ENCODE results near the gene PRR23C. TPM values are rescaled to one million over a fixed set of nuclear protein-coding genes. Genes with fewer than 3 reads are reported as not detected.

The PRR23C gene
- total and polyA plus RNA-seq, 8 donors: 0.06 to 0.07 (median 0.06) TPM; not detected in 3

GRCh38 chr3:139084176-139084575 lies 39.5 kb upstream of the PRR23C start:
- Histone ChIP-seq H3K27ac (no peak overlapping the region), H3K4me1 (no peaks in the 10 kb centered on the region), H3K27me3 (no peaks in the 10 kb centered on the region), H3K9me3 (peaks cover 0 to 8% of the 10 kb centered on the region in 2 donors), H3K36me3 (no peaks in the 10 kb centered on the region), H3K4me3 (no peak overlapping the region)
- TF ChIP-seq CTCF (IDR thresholded peaks at IDR 0.05): no peak
- DNase-seq (no peak), ATAC-seq (no peak)
- intact Hi-C loops (cut with DNase I): no loop called here

GRCh38 chr3:139074565-139075115 lies 29.9 kb upstream of the PRR23C start:
- no peak for ATAC-seq
- H3K4me1 ChIP-seq: no peaks in the 10 kb centered on the region
- H3K4me3 ChIP-seq: no peak overlapping the region
- H3K36me3 ChIP-seq: no peaks in the 10 kb centered on the region
- H3K27me3 ChIP-seq: no peaks in the 10 kb centered on the region
- H3K27ac ChIP-seq: no peak overlapping the region
- intact Hi-C loops (cut with DNase I): no loop called here
- no peak for TF ChIP-seq CTCF (IDR thresholded peaks at IDR 0.05)
- DNase-seq: no peak
- peaks cover 0 to 21% of the 10 kb centered on the region in 2 donors for H3K9me3 ChIP-seq

GRCh38 chr3:139062918-139063317 lies 18.2 kb upstream of the PRR23C start:
- no peak for TF ChIP-seq CTCF (IDR thresholded peaks at IDR 0.05)
- no peak for DNase-seq
- H3K9me3 ChIP-seq: no peaks in the 10 kb centered on the region
- intact Hi-C loops (cut with DNase I): no loop called here
- no peaks in the 10 kb centered on the region for H3K4me1 ChIP-seq
- H3K27me3 ChIP-seq: no peaks in the 10 kb centered on the region
- no peaks in the 10 kb centered on the region for H3K36me3 ChIP-seq
- no peak overlapping the region for H3K4me3 ChIP-seq
- H3K27ac ChIP-seq: no peak overlapping the region
- ATAC-seq: no peak

GRCh38 chr3:139052802-139053600 lies 8.3 kb upstream of the PRR23C start:
- Histone ChIP-seq H3K27me3 (no peaks in the 10 kb centered on the region), H3K4me1 (no peaks in the 10 kb centered on the region), H3K36me3 (no peaks in the 10 kb centered on the region), H3K4me3 (no peak overlapping the region), H3K9me3 (peaks cover 0 to 36% of the 10 kb centered on the region in 2 donors), H3K27ac (no peak overlapping the region)
- no peak for DNase-seq
- no peak for ATAC-seq
- intact Hi-C loops (cut with DNase I): no loop called here
- TF ChIP-seq CTCF (IDR thresholded peaks at IDR 0.05): no peak

- no peak for DNase-seq
- Histone ChIP-seq H3K9me3 (peaks cover 0 to 21% of the 10 kb centered on the region in 2 donors), H3K4me3 (no peak overlapping the region), H3K27ac (no peak overlapping the region), H3K36me3 (no peaks in the 10 kb centered on the region), H3K4me1 (no peaks in the 10 kb centered on the region), H3K27me3 (peaks cover 0 to 19% of the 10 kb centered on the region in 2 donors)
- intact Hi-C loops (cut with DNase I): no loop called here
- TF ChIP-seq CTCF (IDR thresholded peaks at IDR 0.05): no peak
- ATAC-seq: no peak
These were observed 932 bp downstream of the PRR23C start for GRCh38 chr3:139043554-139044365.
